ENCODE measurements around the gene DCAF8L1. TPM values are rescaled to one million over a fixed set of nuclear protein-coding genes. Genes with fewer than 3 reads are reported as not detected.
"Not testable (repeated sequence)": the region's sequence is repeated elsewhere in the genome, so short reads cannot be mapped to it uniquely, and the experiment has no call there.

The DCAF8L1 gene
- total RNA-seq, 6 experiments from 2014 or later, result not detected

DNA sequence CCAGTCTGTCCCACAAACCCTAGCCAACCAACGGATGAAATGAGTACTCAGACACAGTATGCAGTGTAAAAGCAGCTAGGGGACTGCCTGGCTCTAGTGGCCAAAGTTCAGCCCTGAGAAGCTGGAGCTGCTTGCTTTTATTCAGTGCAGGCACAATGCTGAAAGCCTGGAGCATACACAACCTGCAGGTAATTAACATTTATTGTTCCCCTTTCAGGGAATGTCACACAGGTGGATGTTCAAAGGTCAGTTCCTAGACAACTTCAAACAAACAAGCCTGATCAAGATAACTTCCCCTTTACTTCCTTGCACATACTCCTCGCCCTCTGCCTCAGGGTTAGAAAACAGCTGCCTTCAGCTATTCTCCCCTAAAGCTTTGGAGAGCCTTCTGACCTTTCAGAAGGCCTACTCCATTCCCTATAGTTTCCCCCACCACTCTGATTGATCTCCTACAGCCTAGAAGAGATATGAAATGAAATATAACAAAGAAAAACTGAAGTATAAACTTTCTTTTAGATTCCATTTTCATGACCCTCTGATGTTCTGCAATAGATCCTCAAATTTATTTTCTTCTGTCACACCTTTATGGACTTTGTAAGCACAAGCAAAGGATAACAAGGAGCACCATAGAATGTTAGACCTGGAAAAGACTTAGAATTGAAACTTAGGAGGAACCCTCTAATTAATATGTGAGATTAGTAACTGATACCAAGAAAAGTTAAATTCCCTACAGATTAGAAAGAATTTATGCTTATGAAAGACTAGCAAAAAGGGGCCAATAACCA lies 6.8 kb upstream of the DCAF8L1 start:
- ATAC-seq (peak; percentile 25 to 30 (median 30)), DNase-seq (no peak)
- Histone ChIP-seq H3K36me3 (no peaks in the 10 kb centered on the region), H3K9me3 (no peaks in the 10 kb centered on the region), H3K4me3 (no peak overlapping the region), H3K4me1 (no peaks in the 10 kb centered on the region), H3K27ac (no peak overlapping the region), H3K27me3 (no peaks in the 10 kb centered on the region)
- WGBS (ENCODE audit: insufficient coverage, low coverage, low lambda C conversion rate, missing lambda C conversion rate), result 8% methylated on average over 2 of the region's 2 CpGs
- intact Hi-C loops (cut with DNase I), result no loop called here
- no peak for TF ChIP-seq POLR2A (IDR thresholded peaks at IDR 0.05)
- TF ChIP-seq, protein P1, sequence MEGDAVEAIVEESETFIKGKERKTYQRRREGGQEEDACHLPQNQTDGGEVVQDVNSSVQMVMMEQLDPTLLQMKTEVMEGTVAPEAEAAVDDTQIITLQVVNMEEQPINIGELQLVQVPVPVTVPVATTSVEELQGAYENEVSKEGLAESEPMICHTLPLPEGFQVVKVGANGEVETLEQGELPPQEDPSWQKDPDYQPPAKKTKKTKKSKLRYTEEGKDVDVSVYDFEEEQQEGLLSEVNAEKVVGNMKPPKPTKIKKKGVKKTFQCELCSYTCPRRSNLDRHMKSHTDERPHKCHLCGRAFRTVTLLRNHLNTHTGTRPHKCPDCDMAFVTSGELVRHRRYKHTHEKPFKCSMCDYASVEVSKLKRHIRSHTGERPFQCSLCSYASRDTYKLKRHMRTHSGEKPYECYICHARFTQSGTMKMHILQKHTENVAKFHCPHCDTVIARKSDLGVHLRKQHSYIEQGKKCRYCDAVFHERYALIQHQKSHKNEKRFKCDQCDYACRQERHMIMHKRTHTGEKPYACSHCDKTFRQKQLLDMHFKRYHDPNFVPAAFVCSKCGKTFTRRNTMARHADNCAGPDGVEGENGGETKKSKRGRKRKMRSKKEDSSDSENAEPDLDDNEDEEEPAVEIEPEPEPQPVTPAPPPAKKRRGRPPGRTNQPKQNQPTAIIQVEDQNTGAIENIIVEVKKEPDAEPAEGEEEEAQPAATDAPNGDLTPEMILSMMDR (IDR thresholded peaks at IDR 0.05), result no peak

DNA sequence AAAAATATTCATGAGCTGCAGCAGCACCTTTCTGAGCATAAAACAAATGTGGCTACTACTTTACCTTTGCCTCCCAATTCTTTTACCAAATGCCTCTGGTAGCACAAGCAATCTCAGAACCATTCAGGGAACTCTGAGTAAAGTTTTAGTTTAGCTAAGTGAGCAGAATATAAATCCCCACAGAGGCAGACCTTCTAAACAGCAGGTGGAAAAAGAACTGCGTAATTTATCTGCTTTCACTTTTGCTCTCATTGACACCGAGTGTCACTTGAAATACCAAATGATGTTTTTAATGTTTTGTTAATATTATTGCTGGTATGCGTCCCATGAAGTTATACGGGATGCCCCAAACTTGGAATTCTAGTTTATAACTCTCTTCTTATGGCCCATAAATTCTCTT lies 4.3 kb downstream of the DCAF8L1 start:
- intact Hi-C loops (cut with DNase I), result not testable (repeated sequence)
- WGBS (ENCODE audit: insufficient coverage, low coverage, low lambda C conversion rate, missing lambda C conversion rate), result 52% methylated on average over 4 of the region's 4 CpGs

GRCh38 chrX:27976284-27976683 lies 5.0 kb downstream of the DCAF8L1 start:
- Histone ChIP-seq H3K27ac (no peak overlapping the region), H3K27me3 (no peaks in the 10 kb centered on the region), H3K4me1 (no peaks in the 10 kb centered on the region), H3K9me3 (no peaks in the 10 kb centered on the region), H3K36me3 (no peaks in the 10 kb centered on the region), H3K4me3 (no peak overlapping the region)
- WGBS (ENCODE audit: insufficient coverage, low coverage, low lambda C conversion rate, missing lambda C conversion rate), result 32% methylated on average over 4 of the region's 4 CpGs
- intact Hi-C loops (cut with DNase I), result no loop called here
- no peak for ATAC-seq
- TF ChIP-seq, protein P1 (IDR thresholded peaks at IDR 0.05), result no peak
- no peak for TF ChIP-seq POLR2A (IDR thresholded peaks at IDR 0.05)
- no peak for DNase-seq

More for the DNA sequence above, 4.3 kb downstream of the DCAF8L1 start:
- not testable (repeated sequence) for H3K9me3 ChIP-seq, ATAC-seq, DNase-seq, H3K4me3 ChIP-seq, H3K27ac ChIP-seq, H3K36me3 ChIP-seq, H3K27me3 ChIP-seq, H3K4me1 ChIP-seq

DNA sequence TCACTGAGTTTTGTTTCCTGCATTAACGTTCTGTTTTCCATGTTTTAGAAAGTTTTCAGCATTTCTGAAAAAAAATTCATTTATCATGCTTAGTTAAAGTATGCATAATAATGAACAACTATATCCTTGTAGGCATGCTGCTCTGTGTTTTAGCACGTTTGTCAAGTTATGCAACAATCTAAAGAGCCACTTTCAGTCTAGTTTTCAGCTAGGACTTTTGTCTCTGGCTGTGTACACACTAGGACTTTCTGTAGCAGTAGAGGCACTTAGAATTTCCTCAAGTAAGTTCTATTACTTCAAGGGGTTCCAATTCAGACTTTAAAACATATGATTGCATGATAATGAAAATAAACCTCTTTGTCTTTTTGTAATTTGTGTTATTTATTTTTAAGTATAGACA lies 12.4 kb downstream of the DCAF8L1 start:
- Histone ChIP-seq H3K27me3 (no peaks in the 10 kb centered on the region), H3K36me3 (no peaks in the 10 kb centered on the region), H3K27ac (no peak overlapping the region), H3K4me1 (peaks cover 0 to 3% (median 0%) of the 10 kb centered on the region in 4 donors), H3K9me3 (no peaks in the 10 kb centered on the region), H3K4me3 (no peak overlapping the region)
- intact Hi-C loops (cut with DNase I), result no loop called here
- no peak for DNase-seq
- TF ChIP-seq POLR2A (IDR thresholded peaks at IDR 0.05), result no peak
- TF ChIP-seq, protein P1 (IDR thresholded peaks at IDR 0.05), result no peak
- WGBS (ENCODE audit: insufficient coverage, low coverage, low lambda C conversion rate, missing lambda C conversion rate), result 11% methylated on average over 2 of the region's 2 CpGs
- peak in 1 of 4 donors; percentile 38 for ATAC-seq

- Histone ChIP-seq H3K9me3 (no peaks in the 10 kb centered on the region), H3K27ac (no peak overlapping the region), H3K4me3 (no peak overlapping the region), H3K27me3 (no peaks in the 10 kb centered on the region), H3K4me1 (peaks cover 0 to 3% (median 0%) of the 10 kb centered on the region in 4 donors), H3K36me3 (no peaks in the 10 kb centered on the region)
- no peak for TF ChIP-seq POLR2A (IDR thresholded peaks at IDR 0.05)
- TF ChIP-seq, protein P1 (IDR thresholded peaks at IDR 0.05), result no peak
- WGBS (ENCODE audit: insufficient coverage, low coverage, low lambda C conversion rate, missing lambda C conversion rate), result 42% methylated on average over 2 of the region's 2 CpGs
- ATAC-seq (no peak), DNase-seq (no peak)
- intact Hi-C loops (cut with DNase I), result no loop called here
These were observed 12.9 kb downstream of the DCAF8L1 start for GRCh38 chrX:27968352-27968751.
